Activated effector memory CD4-positive, alpha-beta T cell treated with anti-CD3 and anti-CD28 coated beads, Interleukin-2, amount 50 U/mL, for 16 hours (primary cell): ENCODE results near the gene MELK.

Source experiments
- DNase-seq: peaks from one replicate; pipeline ENCODE4 v3.0.0-alpha.2; 2020

Gene MELK

GRCh38 chr9:36584620-36585460 lies 12.1 kb downstream of the MELK start:
- no peak for DNase-seq

- DNase-seq: no peak
Observed at GRCh38 chr9:36590231-36590630, 17.5 kb downstream of the MELK start.

GRCh38 chr9:36592801-36593583 lies 20.3 kb downstream of the MELK start:
- no peak for DNase-seq

GRCh38 chr9:36594213-36594612 lies 21.5 kb downstream of the MELK start:
- DNase-seq: no peak

- no peak for DNase-seq
Observed at GRCh38 chr9:36597412-36598178, 24.9 kb downstream of the MELK start.

GRCh38 chr9:36598273-36598672 lies 25.6 kb downstream of the MELK start:
- no peak for DNase-seq

GRCh38 chr9:36603006-36603405 lies 30.3 kb downstream of the MELK start:
- no peak for DNase-seq

GRCh38 chr9:36609306-36609705 lies 36.6 kb downstream of the MELK start:
- no peak for DNase-seq

GRCh38 chr9:36622121-36622520 lies 49.4 kb downstream of the MELK start:
- DNase-seq: no peak

GRCh38 chr9:36623280-36623679 lies 50.6 kb downstream of the MELK start:
- DNase-seq: no peak

GRCh38 chr9:36625006-36625615 lies 52.4 kb downstream of the MELK start:
- no peak for DNase-seq

- no peak for DNase-seq
Observed at GRCh38 chr9:36632892-36633291, 60.2 kb downstream of the MELK start.

GRCh38 chr9:36637491-36638270 lies 65.0 kb downstream of the MELK start:
- DNase-seq: no peak

- no peak for DNase-seq
Observed at GRCh38 chr9:36640771-36641381, 68.2 kb downstream of the MELK start.

GRCh38 chr9:36642817-36643216 lies 70.1 kb downstream of the MELK start:
- DNase-seq: no peak

- DNase-seq: no peak
Observed at GRCh38 chr9:36656842-36657241, 84.1 kb downstream of the MELK start.

GRCh38 chr9:36659500-36659899 lies 86.8 kb downstream of the MELK start:
- no peak for DNase-seq

- no peak for DNase-seq
Observed at GRCh38 chr9:36664806-36665205, 92.1 kb downstream of the MELK start.

GRCh38 chr9:36665387-36665786 lies 92.7 kb downstream of the MELK start:
- DNase-seq: no peak

- DNase-seq: no peak
Observed at GRCh38 chr9:36665921-36666431, 93.3 kb downstream of the MELK start.

GRCh38 chr9:36671561-36671960 lies 98.9 kb downstream of the MELK start:
- no peak for DNase-seq
